B cell (primary cell): ENCODE measurements around the gene P2RX2. TPM values are rescaled to one million over a fixed set of nuclear protein-coding genes. Genes with fewer than 3 reads are reported as not detected.

Source experiments
- ATAC-seq: fragments of 200-7000 bp; cut with Tn5 transposase; one replicate; pipeline ENCODE4 v1.10.0; 2021; ENCODE audit warnings: low read depth, mild to moderate bottlenecking, moderate number of reproducible peaks, moderate library complexity
- CTCF ChIA-PET: fragments of 350-600 bp; sonication (Branson Sonifier 250); formaldehyde crosslinking; loops from one replicate; lab custom pipeline; 2021; ENCODE audit warnings: antibody characterized with exemption, inconsistent platforms; lab: Charles Lee
- POLR2A ChIA-PET: fragments of 350-600 bp; sonication (Branson Sonifier 250); formaldehyde crosslinking; loops from one replicate; lab custom pipeline; 2021; ENCODE audit warnings: antibody characterized with exemption; lab: Charles Lee
- DNase-seq: peaks from one replicate; pipeline ENCODE4 v3.0.0; 2013
- H2AFZ ChIP-seq: 2 replicates; pipeline ENCODE4 v1.6.1; 2012; ENCODE audit warnings: mild to moderate bottlenecking, low read depth, low read length; ENCODE audit not compliant: insufficient read depth, poor library complexity, severe bottlenecking
- H3K27ac ChIP-seq, 2 donors: 1 replicate in 1 of 2; 2 replicates in 1 of 2; pipeline ENCODE4 v1.5.1; 2012 to 2013; ENCODE audit warnings: low read length in 2 of 2, mild to moderate bottlenecking in 2 of 2, moderate library complexity in 1 of 2
- H3K27me3 ChIP-seq, 4 experiments: fragments of 200-600 bp in 1 of 4; sonication (generic) in 1 of 4; replicated peaks in 1 of 4; 1 replicate in 2 of 4; 2 replicates in 2 of 4; pipeline versions ENCODE4 v1.6.1 to v1.7.0; 2013 to 2016; ENCODE audit warnings: low read length in 3 of 4, mild to moderate bottlenecking in 2 of 4, mixed read lengths in 1 of 4, moderate library complexity in 1 of 4; ENCODE audit not compliant: insufficient read depth in 4 of 4, control insufficient read depth in 3 of 4; ENCODE audit errors: control extremely low read depth in 1 of 4
- H3K36me3 ChIP-seq, 2 experiments: replicated peaks in 1 of 2; 1 replicate in 1 of 2; 2 replicates in 1 of 2; pipeline versions ENCODE4 v1.6.1 to v1.7.1; 2013; ENCODE audit warnings: low read length in 1 of 2; ENCODE audit not compliant: insufficient read depth in 2 of 2, control insufficient read depth in 1 of 2; ENCODE audit errors: control extremely low read depth in 1 of 2, extremely low read depth in 1 of 2
- H3K4me1 ChIP-seq, 2 donors: fragments of 200-600 bp in 1 of 2; sonication (generic) in 1 of 2; 1 replicate in 1 of 2; 2 replicates in 1 of 2; pipeline versions ENCODE4 v1.5.1 to v1.6.1; 2013 to 2017; ENCODE audit warnings: low read length in 2 of 2; ENCODE audit not compliant: control insufficient read depth in 2 of 2, insufficient read depth in 2 of 2
- H3K4me2 ChIP-seq: replicated peaks from 2 replicates; pipeline ENCODE3; 2012; ENCODE audit warnings: mild to moderate bottlenecking, low read depth, low read length; ENCODE audit not compliant: poor library complexity, severe bottlenecking
- H3K4me3 ChIP-seq, 5 experiments: fragments of 200-600 bp in 1 of 5; sonication (generic) in 1 of 5; 1 replicate in 3 of 5; 2 replicates in 2 of 5; pipeline versions ENCODE4 v1.5.1 to v1.7.0; 2011 to 2016; ENCODE audit warnings: low read length in 4 of 5, mild to moderate bottlenecking in 4 of 5, low read depth in 2 of 5, control low read depth in 1 of 5, moderate library complexity in 1 of 5; ENCODE audit not compliant: insufficient read depth in 1 of 5; ENCODE audit errors: control extremely low read depth in 1 of 5, extremely low read depth in 1 of 5
- H3K79me2 ChIP-seq: fragments of 200-600 bp; sonication (generic); one replicate; pipeline ENCODE4 v1.6.0; 2016; ENCODE audit warnings: low read length; ENCODE audit not compliant: control insufficient read depth, insufficient read depth
- H3K9ac ChIP-seq: fragments of 200-600 bp; sonication (generic); 2 replicates; pipeline ENCODE4 v1.6.1; 2017; ENCODE audit warnings: mild to moderate bottlenecking, low read length, moderate library complexity
- H3K9me3 ChIP-seq, 3 donors: one replicate each; pipeline versions ENCODE4 v1.6.1 to v1.7.1; 2013; ENCODE audit warnings: low read length in 2 of 3; ENCODE audit not compliant: control insufficient read depth in 2 of 3, insufficient read depth in 1 of 3; ENCODE audit errors: control extremely low read depth in 1 of 3
- H4K20me1 ChIP-seq: 2 replicates; pipeline ENCODE4 v1.6.0; 2012; ENCODE audit warnings: mild to moderate bottlenecking, low read length; ENCODE audit not compliant: insufficient read depth, control insufficient read depth, poor library complexity, severe bottlenecking
- H3K27ac Mint-ChIP-seq: one replicate; pipeline ENCODE4 v1.8.0; 2021; ENCODE audit warnings: mixed read lengths
- H3K27me3 Mint-ChIP-seq: one replicate; pipeline ENCODE4 v1.8.0; 2021; ENCODE audit warnings: mixed read lengths
- H3K4me1 Mint-ChIP-seq: one replicate; pipeline ENCODE4 v1.8.0; 2021; ENCODE audit warnings: mixed read lengths
- H3K4me3 Mint-ChIP-seq: one replicate; pipeline ENCODE4 v1.8.0; 2021; ENCODE audit warnings: mixed read lengths
- H3K9me3 Mint-ChIP-seq: one replicate; pipeline ENCODE4 v1.8.0; 2022; ENCODE audit warnings: mixed read lengths; ENCODE audit not compliant: insufficient read depth
- EZH2 ChIP-seq: IDR thresholded peaks from 2 replicates; pipeline ENCODE4 v1.6.1; 2012; ENCODE audit warnings: borderline replicate concordance, low read depth, mild to moderate bottlenecking, moderate library complexity, low read length; ENCODE audit not compliant: insufficient read depth, poor library complexity, severe bottlenecking
- WGBS: methylation state at CpG from one replicate; pipeline ENCODE4 v1.1.5; 2013; ENCODE audit warnings: missing lambda C conversion rate; ENCODE audit not compliant: insufficient coverage; 5-methylcytosine and 5-hydroxymethylcytosine counted together
- intact Hi-C: fragments of 100-400 bp; cut with micrococcal nuclease; formaldehyde crosslinking; loops from one replicate; pipeline ENCODE4 v1.10.0; 2022
- polyA plus RNA-seq: library from polyadenylated mRNA; depleted of rRNA; stranded (reverse); fragments of >200 nt; gene quantifications from 2 replicates; pipeline ENCODE4 v1.2.3, GENCODE V29; 2012
- total RNA-seq, 2 donors: library from RNA; stranded (reverse); fragments of 120-200 nt in 1 of 2; gene quantifications; 1 replicate in 1 of 2; 2 replicates in 1 of 2; pipeline versions ENCODE4 v1.2.3 to v1.2.4, GENCODE V29; 2013 to 2022
- TF ChIP-seq, protein P1 (sequence below): fragments of 200-600 bp; IDR thresholded peaks from one replicate; pipeline ENCODE4 v1.8.0; 2022; ENCODE audit warnings: antibody characterized with exemption, mild to moderate bottlenecking

Gene P2RX2
- total and polyA plus RNA-seq, 2 donors (not counting 1 experiment from before 2014, with no cell fraction given): not detected

DNA sequence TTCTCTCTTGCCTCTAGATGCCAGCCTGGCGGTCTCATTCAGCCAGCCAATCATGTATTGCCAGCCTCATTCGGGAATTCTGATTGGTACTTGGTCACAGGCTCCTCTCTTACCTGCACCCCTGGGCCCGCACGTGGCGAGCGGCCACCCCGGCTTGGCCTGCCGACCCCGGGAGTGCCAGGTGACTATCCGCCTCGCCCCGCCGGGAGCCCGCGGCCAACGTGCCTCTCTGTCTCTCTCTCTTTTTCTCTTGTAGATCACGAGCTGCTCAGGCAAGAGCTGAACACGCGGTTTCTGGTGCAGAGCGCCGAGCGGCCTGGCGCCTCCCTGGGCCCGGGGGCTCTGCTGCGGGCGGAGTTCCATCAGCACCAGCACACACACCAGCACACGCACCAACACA, 47.5 kb upstream of the P2RX2 start:
- no peak overlapping the region for H3K4me2 ChIP-seq
- H3K9ac ChIP-seq: no peak overlapping the region
- H3K36me3 ChIP-seq: peaks cover 0 to 45% of the 10 kb centered on the region in 2 experiments
- H3K27ac ChIP-seq: no peak overlapping the region
- no peaks in the 10 kb centered on the region for H3K4me1 Mint-ChIP-seq
- no peak overlapping the region for H3K4me3 ChIP-seq
- no peaks in the 10 kb centered on the region for H3K9me3 ChIP-seq
- no peaks in the 10 kb centered on the region for H3K27me3 Mint-ChIP-seq
- no peaks in the 10 kb centered on the region for H3K4me1 ChIP-seq
- H3K27ac Mint-ChIP-seq: no peak overlapping the region
- H3K4me3 Mint-ChIP-seq: no peak overlapping the region
- no peak for TF ChIP-seq EZH2
- TF ChIP-seq, protein P1, sequence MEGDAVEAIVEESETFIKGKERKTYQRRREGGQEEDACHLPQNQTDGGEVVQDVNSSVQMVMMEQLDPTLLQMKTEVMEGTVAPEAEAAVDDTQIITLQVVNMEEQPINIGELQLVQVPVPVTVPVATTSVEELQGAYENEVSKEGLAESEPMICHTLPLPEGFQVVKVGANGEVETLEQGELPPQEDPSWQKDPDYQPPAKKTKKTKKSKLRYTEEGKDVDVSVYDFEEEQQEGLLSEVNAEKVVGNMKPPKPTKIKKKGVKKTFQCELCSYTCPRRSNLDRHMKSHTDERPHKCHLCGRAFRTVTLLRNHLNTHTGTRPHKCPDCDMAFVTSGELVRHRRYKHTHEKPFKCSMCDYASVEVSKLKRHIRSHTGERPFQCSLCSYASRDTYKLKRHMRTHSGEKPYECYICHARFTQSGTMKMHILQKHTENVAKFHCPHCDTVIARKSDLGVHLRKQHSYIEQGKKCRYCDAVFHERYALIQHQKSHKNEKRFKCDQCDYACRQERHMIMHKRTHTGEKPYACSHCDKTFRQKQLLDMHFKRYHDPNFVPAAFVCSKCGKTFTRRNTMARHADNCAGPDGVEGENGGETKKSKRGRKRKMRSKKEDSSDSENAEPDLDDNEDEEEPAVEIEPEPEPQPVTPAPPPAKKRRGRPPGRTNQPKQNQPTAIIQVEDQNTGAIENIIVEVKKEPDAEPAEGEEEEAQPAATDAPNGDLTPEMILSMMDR: no peak
- intact Hi-C loops: no loop called here
- 97% methylated on average over 26 of the region's 27 CpGs for WGBS
- ChIA-PET CTCF (no interaction called here), POLR2A (no interaction called here)
- no peaks in the 10 kb centered on the region for H3K27me3 ChIP-seq
- no peak for DNase-seq
- no peak for ATAC-seq
- peaks cover 21% of the 10 kb centered on the region for H3K79me2 ChIP-seq
- peaks cover 43% of the 10 kb centered on the region for H4K20me1 ChIP-seq
- no peaks in the 10 kb centered on the region for H3K9me3 Mint-ChIP-seq
- no peak overlapping the region for H2AFZ ChIP-seq

DNA sequence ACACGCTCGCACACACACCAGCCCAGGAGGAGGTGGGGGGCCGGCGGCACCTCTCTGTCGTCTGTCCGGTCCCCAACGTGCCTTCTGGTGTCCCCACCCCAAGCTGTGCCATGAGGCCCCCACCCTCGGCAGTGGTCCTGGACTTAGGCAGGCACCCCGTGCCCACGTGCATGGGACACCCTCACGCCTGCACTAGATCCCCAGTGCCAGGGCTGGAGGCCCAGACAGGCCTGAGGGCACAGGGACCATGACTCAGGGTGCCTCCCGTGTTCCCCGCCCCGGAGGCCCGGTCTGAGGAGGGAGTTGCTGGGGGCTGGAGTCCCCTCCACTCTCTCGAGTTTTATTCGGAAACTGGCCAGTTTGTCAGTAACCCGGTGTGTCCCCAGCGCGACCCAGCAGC, 47.0 kb upstream of the P2RX2 start:
- ATAC-seq (no peak), DNase-seq (no peak)
- ChIA-PET CTCF (no interaction called here), POLR2A (no interaction called here)
- 98% methylated on average over 20 of the region's 20 CpGs for WGBS
- Mint-ChIP-seq H3K27ac (no peak overlapping the region), H3K4me1 (no peaks in the 10 kb centered on the region), H3K27me3 (no peaks in the 10 kb centered on the region), H3K9me3 (no peaks in the 10 kb centered on the region), H3K4me3 (no peak overlapping the region)
- H3K9ac ChIP-seq: no peak overlapping the region
- H2AFZ ChIP-seq: no peak overlapping the region
- H3K4me3 ChIP-seq: no peak overlapping the region
- no peaks in the 10 kb centered on the region for H3K9me3 ChIP-seq
- peaks cover 0 to 44% of the 10 kb centered on the region in 2 experiments for H3K36me3 ChIP-seq
- TF ChIP-seq, protein P1: no peak
- TF ChIP-seq EZH2: no peak
- intact Hi-C loops: no loop called here
- peaks cover 16% of the 10 kb centered on the region for H3K79me2 ChIP-seq
- H3K27me3 ChIP-seq: no peaks in the 10 kb centered on the region
- H3K4me2 ChIP-seq: no peak overlapping the region
- peaks cover 38% of the 10 kb centered on the region for H4K20me1 ChIP-seq
- H3K4me1 ChIP-seq: no peaks in the 10 kb centered on the region
- H3K27ac ChIP-seq: no peak overlapping the region
